Endodermal cell (in vitro differentiated cells): ENCODE data around the gene HDAC4. TPM values are rescaled to one million over a fixed set of nuclear protein-coding genes. Genes with fewer than 3 reads are reported as not detected.
A peak's percentile ranks its signal among the peaks of the same experiment; 100 is the strongest.

Experiments
- DNase-seq: peaks from one replicate; pipeline ENCODE4 v3.0.0-alpha.2; 2017
- H3K27ac ChIP-seq: 2 replicates; pipeline ENCODE4 v1.5.1; 2013; ENCODE audit warnings: mild to moderate bottlenecking, low read depth, low read length, moderate library complexity
- H3K27me3 ChIP-seq: 2 replicates; pipeline ENCODE4 v1.6.1; 2013; ENCODE audit warnings: mild to moderate bottlenecking, low read length, moderate library complexity; ENCODE audit not compliant: insufficient read depth, control insufficient read depth, poor library complexity, severe bottlenecking
- H3K36me3 ChIP-seq: 2 replicates; pipeline ENCODE4 v1.7.0; 2013; ENCODE audit warnings: mild to moderate bottlenecking, low read length, moderate library complexity; ENCODE audit not compliant: control insufficient read depth, insufficient read depth
- H3K4me1 ChIP-seq: one replicate; pipeline ENCODE4 v1.7.0; 2013; ENCODE audit warnings: low read length; ENCODE audit not compliant: control insufficient read depth, insufficient read depth
- H3K4me3 ChIP-seq: 2 replicates; pipeline ENCODE4 v1.5.1; 2013; ENCODE audit warnings: mild to moderate bottlenecking, low read length, moderate library complexity
- H3K9ac ChIP-seq: 2 replicates; pipeline ENCODE4 v1.6.1; 2013; ENCODE audit warnings: mild to moderate bottlenecking, low read length, moderate library complexity; ENCODE audit not compliant: poor library complexity, severe bottlenecking; ENCODE audit errors: extremely low read depth
- H3K9me3 ChIP-seq: 2 replicates; pipeline ENCODE4 v1.6.1; 2013; ENCODE audit warnings: mild to moderate bottlenecking, low read length, moderate library complexity; ENCODE audit not compliant: control insufficient read depth
- H3K27ac Mint-ChIP-seq: 2 replicates; pipeline ENCODE4 v1.8.0; 2020; ENCODE audit warnings: mixed read lengths
- H3K27me3 Mint-ChIP-seq: 2 replicates; pipeline ENCODE4 v1.8.0; 2021; ENCODE audit warnings: mild to moderate bottlenecking, mixed read lengths; ENCODE audit not compliant: insufficient read depth
- H3K36me3 Mint-ChIP-seq: 2 replicates; pipeline ENCODE4 v1.8.0; 2020; ENCODE audit warnings: low read depth, mixed read lengths
- H3K4me1 Mint-ChIP-seq: 2 replicates; pipeline ENCODE4 v1.8.0; 2020; ENCODE audit warnings: mixed read lengths
- H3K4me3 Mint-ChIP-seq: 2 replicates; pipeline ENCODE4 v1.8.0; 2020; ENCODE audit warnings: mild to moderate bottlenecking, moderate library complexity, mixed read lengths
- H3K9me3 Mint-ChIP-seq: 2 replicates; pipeline ENCODE4 v1.8.0; 2020; ENCODE audit warnings: mild to moderate bottlenecking, mixed read lengths
- CTCF ChIP-seq: fragments of 200-600 bp; sonication (generic); conservative IDR thresholded peaks from 2 replicates; pipeline ENCODE4 v1.5.0; 2021; ENCODE audit warnings: antibody characterized with exemption, mild to moderate bottlenecking
- WGBS, 2 experiments: methylation state at CpG; one replicate each; pipeline versions ENCODE4 v1.1.5 to v1.1.7; 2013; ENCODE audit warnings: missing lambda C conversion rate in 2 of 2, mixed read lengths in 1 of 2; ENCODE audit not compliant: insufficient coverage in 1 of 2, insufficient read length in 1 of 2; 5-methylcytosine and 5-hydroxymethylcytosine counted together
- total RNA-seq, 2 donors: library from RNA; stranded (reverse); fragmentation: NEBNext Ultra II Directional in 1 of 2; extraction: Animal tissue kit (Norgen Biotek cat#: 25700) in 1 of 2; gene quantifications; 2 replicates in 1 of 2; 3 replicates in 1 of 2; pipeline ENCODE4 v1.2.1, GENCODE V29; 2021

HDAC4 gene
- total RNA-seq, 2 donors from 2014 or later, result 45.7 to 51.2 TPM

- no peaks in the 10 kb centered on the region for H3K9me3 Mint-ChIP-seq
- no peaks in the 10 kb centered on the region for H3K4me1 Mint-ChIP-seq
- DNase-seq, result peak; percentile 43
- H3K36me3 ChIP-seq, result peaks cover 5% of the 10 kb centered on the region
- no peak overlapping the region for H3K4me3 Mint-ChIP-seq
- TF ChIP-seq CTCF, result no peak
- 93 to 97% methylated on average over 10 to 13 of the region's 13 CpGs for WGBS, 2 experiments
- no peak overlapping the region for H3K27ac ChIP-seq
- H3K4me1 ChIP-seq, result no peaks in the 10 kb centered on the region
- no peaks in the 10 kb centered on the region for H3K9me3 ChIP-seq
- no peak overlapping the region for H3K4me3 ChIP-seq
- H3K27me3 Mint-ChIP-seq, result no peaks in the 10 kb centered on the region
- H3K27me3 ChIP-seq, result no peaks in the 10 kb centered on the region
- H3K36me3 Mint-ChIP-seq, result peaks cover 4% of the 10 kb centered on the region
- H3K9ac ChIP-seq, result no peak overlapping the region
- H3K27ac Mint-ChIP-seq, result no peak overlapping the region
These were observed 25.9 kb downstream of the HDAC4 start for GRCh38 chr2:239374896-239375277.

GRCh38 chr2:239372835-239373234 lies 28.0 kb downstream of the HDAC4 start:
- H3K4me3 ChIP-seq, result no peak overlapping the region
- Mint-ChIP-seq H3K27ac (no peak overlapping the region), H3K4me1 (no peaks in the 10 kb centered on the region), H3K27me3 (no peaks in the 10 kb centered on the region), H3K36me3 (peaks cover 7% of the 10 kb centered on the region), H3K4me3 (no peak overlapping the region), H3K9me3 (no peaks in the 10 kb centered on the region)
- no peaks in the 10 kb centered on the region for H3K27me3 ChIP-seq
- no peak overlapping the region for H3K27ac ChIP-seq
- no peak for TF ChIP-seq CTCF
- no peak for DNase-seq
- 96 to 99% methylated on average over 10 to 13 of the region's 13 CpGs for WGBS, 2 experiments
- H3K36me3 ChIP-seq, result peaks cover 5% of the 10 kb centered on the region
- H3K9me3 ChIP-seq, result no peaks in the 10 kb centered on the region
- no peaks in the 10 kb centered on the region for H3K4me1 ChIP-seq
- H3K9ac ChIP-seq, result no peak overlapping the region

GRCh38 chr2:239371726-239372686 lies 28.8 kb downstream of the HDAC4 start:
- Mint-ChIP-seq H3K4me1 (no peaks in the 10 kb centered on the region), H3K4me3 (no peak overlapping the region), H3K36me3 (peaks cover 6% of the 10 kb centered on the region), H3K27me3 (no peaks in the 10 kb centered on the region), H3K9me3 (no peaks in the 10 kb centered on the region), H3K27ac (no peak overlapping the region)
- H3K27ac ChIP-seq, result no peak overlapping the region
- H3K27me3 ChIP-seq, result no peaks in the 10 kb centered on the region
- peak; percentile 34 for DNase-seq
- no peak for TF ChIP-seq CTCF
- H3K9ac ChIP-seq, result no peak overlapping the region
- H3K4me1 ChIP-seq, result no peaks in the 10 kb centered on the region
- WGBS, 2 experiments, result 93 to 95% methylated on average over 25 to 34 of the region's 34 CpGs
- peaks cover 5% of the 10 kb centered on the region for H3K36me3 ChIP-seq
- no peak overlapping the region for H3K4me3 ChIP-seq
- no peaks in the 10 kb centered on the region for H3K9me3 ChIP-seq
